Coronary artery (tissue), 2 donors: ENCODE results near the gene SYNCRIP.
"Not testable (repeated sequence)": the region's sequence is repeated elsewhere in the genome, so short reads cannot be mapped to it uniquely, and the experiment has no call there.

Experiments used
- DNase-seq: peaks from one replicate; pipeline ENCODE4 v3.0.0-alpha.2; 2017; ENCODE audit warnings: low spot score
- H3K27ac ChIP-seq, 2 donors: fragments of 200-600 bp; sonication (generic); one replicate each; pipeline ENCODE4 v1.5.1; 2016 to 2019
- H3K4me3 ChIP-seq: fragments of 200-600 bp; sonication (generic); 2 replicates; pipeline ENCODE4 v1.5.1; 2016; ENCODE audit warnings: mild to moderate bottlenecking, moderate library complexity
- CTCF ChIP-seq: fragments of 200-600 bp; sonication (generic); IDR thresholded peaks from one replicate; pipeline ENCODE4 v1.5.1; 2019; ENCODE audit warnings: antibody characterized with exemption

Gene SYNCRIP

DNA sequence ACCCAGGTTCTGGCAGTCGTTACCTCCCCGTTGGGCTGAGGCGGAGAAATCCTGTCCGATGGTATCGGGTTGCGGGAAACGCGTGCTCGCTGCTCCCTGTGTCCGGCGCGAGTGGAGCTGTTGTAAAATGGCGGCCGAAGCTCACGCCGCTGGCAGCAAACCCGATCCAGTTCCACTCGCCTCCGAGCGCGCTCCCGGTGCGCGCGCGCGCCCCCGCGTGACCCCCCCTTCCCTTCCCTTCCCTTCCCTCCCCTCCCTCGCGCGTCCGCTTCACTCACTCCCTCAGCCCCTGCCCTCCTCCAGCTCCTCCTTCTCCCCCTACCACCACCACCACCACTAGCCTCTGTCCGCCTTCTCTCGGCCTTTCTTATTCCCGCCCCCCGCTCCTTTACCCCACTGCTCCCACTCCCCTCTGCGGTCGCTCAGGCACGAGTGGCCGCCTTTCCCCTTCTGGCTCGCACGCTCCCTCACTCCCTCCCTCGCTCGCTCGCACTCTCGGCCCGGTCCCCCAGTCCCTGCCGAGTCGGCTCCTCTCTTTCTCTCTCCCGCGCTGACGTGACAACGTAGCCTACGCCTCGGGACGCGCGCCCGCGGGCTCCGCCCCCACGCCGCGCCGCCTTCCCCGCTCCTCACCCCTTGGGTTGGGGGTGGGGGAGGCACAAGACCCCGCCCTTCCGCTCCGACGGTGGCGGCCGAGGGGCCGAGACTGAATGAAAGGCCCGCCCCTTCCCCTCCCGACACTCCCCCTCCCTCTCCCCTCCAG, at the start of gene SYNCRIP:
Gene SYNCRIP (minus strand): TSS at position 113 of the 763 bp plus-strand sequence. CDS start 1,447 bp downstream, outside the sequence.
- peak within 1 kb of the TSS; percentile 97 to 100 for H3K27ac ChIP-seq
- peak; percentile 100 for DNase-seq
- peak within 1 kb of the TSS; percentile 92 for H3K4me3 ChIP-seq
- no peak for TF ChIP-seq CTCF

- Histone ChIP-seq H3K27ac (no peak overlapping the region), H3K4me3 (no peak overlapping the region)
- no peak for DNase-seq
- no peak for TF ChIP-seq CTCF
These were observed 48.8 kb upstream of the SYNCRIP start for GRCh38 chr6:85691478-85691877.

DNA sequence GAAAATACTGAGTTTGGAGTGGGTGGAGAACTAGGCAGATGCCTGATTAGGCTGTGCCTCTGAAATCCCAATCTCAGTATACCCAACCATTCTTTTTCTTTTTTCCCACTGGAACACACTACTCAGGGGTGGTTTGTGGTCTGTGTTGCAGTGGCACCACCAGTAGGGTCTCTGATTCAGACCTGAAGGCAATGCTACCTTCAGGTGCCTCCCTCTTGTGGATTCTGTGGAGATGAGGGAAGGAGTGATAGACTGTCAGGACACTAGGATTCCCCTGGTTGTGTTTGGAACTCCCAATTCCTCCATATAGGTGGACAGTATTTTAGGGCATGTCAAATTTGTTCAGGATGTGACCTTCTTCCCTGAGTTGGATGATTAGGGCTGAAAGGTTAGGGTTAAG, 47.4 kb upstream of the SYNCRIP start:
- H3K27ac ChIP-seq, result no peak overlapping the region
- no peak for DNase-seq
- no peak overlapping the region for H3K4me3 ChIP-seq
- TF ChIP-seq CTCF, result no peak

DNA sequence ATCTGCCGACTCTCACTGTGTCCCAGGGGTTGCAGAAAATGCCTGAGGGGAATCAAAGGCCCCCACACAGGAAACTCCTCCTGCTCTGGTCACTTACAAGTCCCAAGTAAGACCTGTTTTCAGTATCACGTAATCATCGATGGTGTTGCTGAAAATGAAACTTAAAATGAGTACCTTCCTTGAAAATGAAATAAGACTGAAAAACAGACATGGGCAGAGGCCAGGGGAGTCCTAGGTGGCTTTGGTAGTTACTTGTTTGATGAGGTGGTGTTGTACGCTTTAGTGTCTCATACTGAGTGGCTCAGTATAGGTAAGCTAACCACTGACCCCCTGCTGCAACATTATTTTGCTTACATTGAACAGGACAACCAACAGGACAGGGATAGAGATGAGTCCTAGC, 43.0 kb upstream of the SYNCRIP start:
- Histone ChIP-seq H3K4me3 (no peak overlapping the region), H3K27ac (no peak overlapping the region)
- DNase-seq, result no peak
- no peak for TF ChIP-seq CTCF

- TF ChIP-seq CTCF, result no peak
- H3K4me3 ChIP-seq, result no peak overlapping the region
- no peak for DNase-seq
- H3K27ac ChIP-seq, result no peak overlapping the region
These were observed 42.1 kb upstream of the SYNCRIP start for GRCh38 chr6:85684809-85685171.

DNA sequence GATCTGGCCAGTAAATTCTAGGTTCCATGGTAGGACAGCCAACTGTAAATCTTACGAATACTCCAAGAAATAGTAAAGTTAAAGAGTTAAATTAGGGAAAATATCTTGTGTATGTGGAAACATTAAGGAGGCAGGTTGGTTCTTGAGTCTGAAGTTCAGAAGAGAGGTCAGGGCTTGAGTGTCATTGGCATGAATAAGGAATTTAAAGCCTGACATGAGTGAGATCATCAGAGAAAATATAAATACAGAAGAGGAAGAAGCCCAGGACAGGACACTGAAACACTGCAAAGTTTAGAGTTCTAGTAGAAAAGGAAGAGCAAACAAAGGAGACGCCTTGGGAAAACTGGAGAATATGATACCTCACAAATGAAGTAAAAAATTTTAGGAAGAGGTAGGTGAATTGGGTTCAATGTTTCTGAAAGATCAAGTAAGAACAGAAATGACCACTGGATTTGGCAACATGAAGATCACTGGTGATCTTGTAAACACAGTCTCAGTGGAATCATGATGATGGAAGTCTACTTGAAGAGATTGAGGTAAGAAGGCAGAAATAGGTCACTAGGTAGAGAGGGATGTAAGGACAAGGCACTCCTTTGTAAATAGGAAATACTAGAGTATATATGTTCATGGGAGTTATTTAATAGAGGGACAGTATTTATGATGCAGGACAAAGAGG, 41.6 kb upstream of the SYNCRIP start:
- Histone ChIP-seq H3K27ac (no peak overlapping the region), H3K4me3 (no peak overlapping the region)
- TF ChIP-seq CTCF, result no peak
- DNase-seq, result no peak

DNA sequence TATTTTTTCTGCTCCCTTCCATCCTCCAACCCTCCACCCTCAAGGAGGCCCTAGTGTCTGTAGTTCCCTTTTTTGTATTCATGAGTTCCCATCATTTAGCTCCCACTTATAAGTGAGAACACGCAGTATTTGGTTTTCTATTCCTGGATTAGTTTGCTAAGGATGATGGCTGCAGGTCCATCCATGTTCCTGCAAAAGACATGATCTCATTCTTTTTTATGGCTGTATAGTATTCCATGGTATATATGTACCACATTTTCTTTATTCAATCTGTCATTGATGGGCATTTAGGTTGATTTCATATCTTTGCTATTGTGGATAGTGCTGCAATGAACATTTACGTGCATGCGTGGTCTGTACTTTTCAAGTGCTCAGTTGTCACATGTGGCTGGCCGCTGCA, 39.2 kb upstream of the SYNCRIP start:
- not testable (repeated sequence) for DNase-seq, H3K4me3 ChIP-seq, H3K27ac ChIP-seq
